Measurements from ENCODE around the gene VPS35. TPM values are rescaled to one million over a fixed set of nuclear protein-coding genes. Genes with fewer than 3 reads are reported as not detected.

VPS35 gene
- total RNA-seq, 1 donor, result 159 TPM

DNA sequence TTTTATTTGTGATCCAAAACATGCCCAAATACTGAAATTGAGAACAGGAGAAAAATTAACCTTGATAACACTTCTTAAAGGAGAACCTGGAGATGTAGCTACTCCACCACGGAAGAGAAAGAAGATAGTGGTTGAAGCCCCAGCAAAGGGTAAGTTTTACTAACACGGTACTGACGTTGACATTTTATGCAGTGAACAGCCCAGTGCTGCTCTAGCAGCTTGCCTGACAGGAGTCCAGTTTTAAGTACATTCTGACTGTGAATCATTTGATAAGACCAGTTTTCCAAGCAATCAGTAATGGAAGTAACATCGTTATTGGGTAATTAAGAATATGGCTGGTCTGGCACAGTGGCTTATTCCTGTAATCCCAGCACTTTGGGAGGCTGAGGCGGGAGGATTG is 7.0 kb upstream of the VPS35 start:
- TF ChIP-seq, protein P1, sequence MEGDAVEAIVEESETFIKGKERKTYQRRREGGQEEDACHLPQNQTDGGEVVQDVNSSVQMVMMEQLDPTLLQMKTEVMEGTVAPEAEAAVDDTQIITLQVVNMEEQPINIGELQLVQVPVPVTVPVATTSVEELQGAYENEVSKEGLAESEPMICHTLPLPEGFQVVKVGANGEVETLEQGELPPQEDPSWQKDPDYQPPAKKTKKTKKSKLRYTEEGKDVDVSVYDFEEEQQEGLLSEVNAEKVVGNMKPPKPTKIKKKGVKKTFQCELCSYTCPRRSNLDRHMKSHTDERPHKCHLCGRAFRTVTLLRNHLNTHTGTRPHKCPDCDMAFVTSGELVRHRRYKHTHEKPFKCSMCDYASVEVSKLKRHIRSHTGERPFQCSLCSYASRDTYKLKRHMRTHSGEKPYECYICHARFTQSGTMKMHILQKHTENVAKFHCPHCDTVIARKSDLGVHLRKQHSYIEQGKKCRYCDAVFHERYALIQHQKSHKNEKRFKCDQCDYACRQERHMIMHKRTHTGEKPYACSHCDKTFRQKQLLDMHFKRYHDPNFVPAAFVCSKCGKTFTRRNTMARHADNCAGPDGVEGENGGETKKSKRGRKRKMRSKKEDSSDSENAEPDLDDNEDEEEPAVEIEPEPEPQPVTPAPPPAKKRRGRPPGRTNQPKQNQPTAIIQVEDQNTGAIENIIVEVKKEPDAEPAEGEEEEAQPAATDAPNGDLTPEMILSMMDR (IDR thresholded peaks at IDR 0.05; ENCODE audit: extremely low read depth, low read depth, low read length), result no peak
- H3K79me2 ChIP-seq (ENCODE audit: insufficient read depth, low read length), result peaks cover 13% of the 10 kb centered on the region
- H3K27me3 ChIP-seq (ENCODE audit: insufficient read depth, low read length), result no peaks in the 10 kb centered on the region
- no peaks in the 10 kb centered on the region for H4K20me1 ChIP-seq (ENCODE audit: insufficient read depth, low read length)
- H3K4me1 ChIP-seq (ENCODE audit: insufficient read depth, low read length), result peaks cover 9% of the 10 kb centered on the region
- no peaks in the 10 kb centered on the region for H3K9me3 ChIP-seq (ENCODE audit: low read depth, low read length)
- no peak overlapping the region for H2AFZ ChIP-seq (ENCODE audit: low read length)
- H3K4me3 ChIP-seq (ENCODE audit: insufficient read depth, low read length), result no peak overlapping the region
- H3K4me2 ChIP-seq (ENCODE audit: insufficient read depth, low read length), result no peak overlapping the region
- H3K36me3 ChIP-seq (ENCODE audit: insufficient read depth, low read length), result peaks cover 24% of the 10 kb centered on the region
- no peak overlapping the region for H3K27ac ChIP-seq (ENCODE audit: low read depth, low read length)
- no peak for DNase-seq (ENCODE audit: insufficient read length, low spot score, missing footprints)

DNA sequence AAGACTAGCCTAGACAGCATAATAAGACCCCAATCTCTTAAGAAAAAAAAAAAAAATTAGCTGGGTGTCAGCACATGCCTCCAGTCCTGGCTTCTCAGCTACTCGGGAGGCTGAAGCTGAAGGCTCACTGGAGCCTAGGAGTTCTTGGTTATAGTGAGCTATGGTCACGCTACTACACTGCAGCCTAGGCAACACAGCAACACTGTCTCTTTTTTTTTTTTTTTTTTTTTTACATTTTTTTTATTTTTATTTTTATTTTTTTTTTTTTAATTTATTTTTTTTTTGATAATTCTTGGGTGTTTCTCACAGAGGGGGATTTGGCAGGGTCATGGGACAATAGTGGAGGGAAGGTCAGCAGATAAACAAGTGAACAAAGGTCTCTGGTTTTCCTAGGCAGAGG is 4.6 kb upstream of the VPS35 start:
- H4K20me1 ChIP-seq (ENCODE audit: insufficient read depth, low read length), result no peaks in the 10 kb centered on the region
- peaks cover 17% of the 10 kb centered on the region for H3K4me1 ChIP-seq (ENCODE audit: insufficient read depth, low read length)
- TF ChIP-seq, protein P1 (IDR thresholded peaks at IDR 0.05; ENCODE audit: extremely low read depth, low read depth, low read length), result no peak
- no peak overlapping the region for H3K4me3 ChIP-seq (ENCODE audit: insufficient read depth, low read length)
- no peak overlapping the region for H3K4me2 ChIP-seq (ENCODE audit: insufficient read depth, low read length)
- no peaks in the 10 kb centered on the region for H3K27me3 ChIP-seq (ENCODE audit: insufficient read depth, low read length)
- no peak for DNase-seq (ENCODE audit: insufficient read length, low spot score, missing footprints)
- no peaks in the 10 kb centered on the region for H3K9me3 ChIP-seq (ENCODE audit: low read depth, low read length)
- peaks cover 24% of the 10 kb centered on the region for H3K36me3 ChIP-seq (ENCODE audit: insufficient read depth, low read length)
- H3K79me2 ChIP-seq (ENCODE audit: insufficient read depth, low read length), result peaks cover 23% of the 10 kb centered on the region
- no peak overlapping the region for H3K27ac ChIP-seq (ENCODE audit: low read depth, low read length)
- no peak overlapping the region for H2AFZ ChIP-seq (ENCODE audit: low read length)

DNA sequence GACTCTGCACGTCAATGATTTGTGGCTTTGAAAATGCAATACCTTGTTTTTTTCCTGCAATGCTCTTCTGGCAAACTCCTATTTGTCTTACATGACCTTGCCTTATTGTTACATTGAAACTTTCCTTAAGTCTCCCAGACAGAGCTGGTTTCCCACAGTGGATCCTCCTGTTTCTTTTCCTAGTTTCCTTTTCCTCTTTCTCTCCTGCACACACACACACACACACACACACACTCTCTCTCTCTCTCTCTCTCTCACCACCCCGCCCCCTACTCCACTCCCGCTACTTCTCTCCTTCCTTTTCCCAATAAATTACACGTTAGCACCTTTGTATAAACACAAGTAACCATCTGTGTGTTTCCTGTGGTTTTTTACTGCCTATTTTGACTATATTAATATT is 2.7 kb upstream of the VPS35 start:
- TF ChIP-seq, protein P1 (IDR thresholded peaks at IDR 0.05; ENCODE audit: extremely low read depth, low read depth, low read length), result no peak
- Histone ChIP-seq H4K20me1 (ENCODE audit: insufficient read depth, low read length) (peaks cover 15% of the 10 kb centered on the region), H3K27me3 (ENCODE audit: insufficient read depth, low read length) (no peaks in the 10 kb centered on the region), H3K36me3 (ENCODE audit: insufficient read depth, low read length) (peaks cover 14% of the 10 kb centered on the region), H3K4me3 (ENCODE audit: insufficient read depth, low read length) (peak overlapping the region; percentile 5), H3K27ac (ENCODE audit: low read depth, low read length) (peak overlapping the region; percentile 10), H3K4me1 (ENCODE audit: insufficient read depth, low read length) (peaks cover 31% of the 10 kb centered on the region), H3K9me3 (ENCODE audit: low read depth, low read length) (no peaks in the 10 kb centered on the region), H3K4me2 (ENCODE audit: insufficient read depth, low read length) (peak overlapping the region; percentile 96), H3K79me2 (ENCODE audit: insufficient read depth, low read length) (peaks cover 42% of the 10 kb centered on the region), H2AFZ (ENCODE audit: low read length) (peak overlapping the region; percentile 95)
- peak; percentile 19 for DNase-seq (ENCODE audit: insufficient read length, low spot score, missing footprints)

DNA sequence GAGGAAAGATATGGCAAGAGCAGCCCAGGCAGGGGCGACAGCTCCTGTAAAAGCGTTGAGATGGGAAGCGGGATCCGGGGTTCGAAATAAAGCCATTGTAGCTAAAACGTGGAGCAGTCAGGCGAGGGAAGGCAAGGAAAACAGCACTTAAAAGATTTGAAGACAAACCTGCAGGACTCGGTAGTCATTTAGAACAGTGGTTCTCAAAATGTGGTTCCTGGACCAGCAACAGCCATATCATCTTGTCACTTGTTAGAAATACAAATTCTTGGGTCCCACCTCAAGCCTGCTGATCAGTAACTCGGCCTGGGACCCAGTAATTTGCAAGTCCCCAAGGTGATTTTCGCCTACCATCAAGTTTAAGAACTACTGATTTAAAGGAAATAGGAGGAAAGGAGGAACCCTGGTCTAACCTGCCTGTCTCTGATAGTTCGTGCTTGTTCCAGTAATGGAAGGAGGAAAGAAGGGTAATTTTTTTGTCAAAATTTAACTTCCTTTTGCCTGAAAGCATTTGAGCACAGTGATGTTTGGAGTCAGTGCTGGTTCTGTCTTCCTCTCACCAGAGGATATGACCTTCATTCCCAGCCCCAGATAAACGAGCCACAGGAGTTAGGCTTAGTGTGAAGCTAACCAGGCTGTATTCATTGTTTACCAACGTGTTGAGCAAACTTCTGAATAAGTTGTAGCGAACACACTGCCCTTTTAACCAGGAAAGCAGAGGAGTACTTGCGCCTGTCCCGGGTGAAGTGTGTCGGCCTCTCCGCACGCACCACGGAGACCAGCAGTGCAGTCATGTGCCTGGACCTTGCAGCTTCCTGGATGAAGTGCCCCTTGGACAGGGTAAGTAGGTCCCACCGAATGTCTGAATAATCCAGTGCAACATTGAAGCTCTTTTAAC is 1.6 kb upstream of the VPS35 start:
- H2AFZ ChIP-seq (ENCODE audit: low read length), result peak overlapping the region; percentile 95
- peaks cover 34% of the 10 kb centered on the region for H3K4me1 ChIP-seq (ENCODE audit: insufficient read depth, low read length)
- peaks cover 25% of the 10 kb centered on the region for H4K20me1 ChIP-seq (ENCODE audit: insufficient read depth, low read length)
- peaks cover 7% of the 10 kb centered on the region for H3K36me3 ChIP-seq (ENCODE audit: insufficient read depth, low read length)
- H3K27ac ChIP-seq (ENCODE audit: low read depth, low read length), result peak overlapping the region; percentile 95
- H3K79me2 ChIP-seq (ENCODE audit: insufficient read depth, low read length), result peaks cover 54% of the 10 kb centered on the region
- no peaks in the 10 kb centered on the region for H3K9me3 ChIP-seq (ENCODE audit: low read depth, low read length)
- TF ChIP-seq, protein P1 (IDR thresholded peaks at IDR 0.05; ENCODE audit: extremely low read depth, low read depth, low read length), result no peak
- peak; percentile 36 for DNase-seq (ENCODE audit: insufficient read length, low spot score, missing footprints)
- H3K27me3 ChIP-seq (ENCODE audit: insufficient read depth, low read length), result no peaks in the 10 kb centered on the region
- peak overlapping the region; percentile 87 for H3K4me3 ChIP-seq (ENCODE audit: insufficient read depth, low read length)
- H3K4me2 ChIP-seq (ENCODE audit: insufficient read depth, low read length), result peak overlapping the region; percentile 96

Measured in osteoblast (primary cell).